Measurements from ENCODE around the gene TTC21A. TPM values are rescaled to one million over a fixed set of nuclear protein-coding genes. Genes with fewer than 3 reads are reported as not detected.

The TTC21A gene
- total RNA-seq, 1 experiment from 2014 or later = 5.6 TPM

DNA sequence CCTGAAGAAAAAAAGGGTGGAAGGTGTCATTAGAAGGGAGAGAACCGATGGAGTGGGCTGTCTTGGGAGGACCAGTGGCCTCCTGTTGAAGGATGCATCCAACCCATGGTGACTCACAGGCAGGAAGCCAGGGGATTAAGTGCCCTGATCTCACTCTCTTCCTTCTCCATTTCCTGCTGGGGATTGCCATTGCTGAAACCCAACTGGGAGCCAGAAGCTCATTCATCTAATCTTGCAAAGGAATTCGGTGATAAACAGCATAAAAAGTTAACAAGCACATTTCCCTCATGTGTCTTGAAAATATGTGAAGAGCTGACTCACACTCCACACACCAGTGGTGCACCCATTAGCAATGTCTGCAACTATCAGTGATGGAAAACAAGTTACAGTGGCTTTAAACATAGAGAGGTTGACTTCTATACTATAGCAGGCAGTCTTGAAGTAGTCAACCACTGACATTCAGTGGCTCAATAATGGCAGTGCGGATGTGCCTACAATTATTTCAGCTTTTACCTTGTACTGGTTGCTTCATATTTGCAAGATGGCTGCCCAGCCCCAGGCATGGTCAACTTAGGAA lies 58.7 kb downstream of the TTC21A start (continued):
- TF ChIP-seq, protein P1, sequence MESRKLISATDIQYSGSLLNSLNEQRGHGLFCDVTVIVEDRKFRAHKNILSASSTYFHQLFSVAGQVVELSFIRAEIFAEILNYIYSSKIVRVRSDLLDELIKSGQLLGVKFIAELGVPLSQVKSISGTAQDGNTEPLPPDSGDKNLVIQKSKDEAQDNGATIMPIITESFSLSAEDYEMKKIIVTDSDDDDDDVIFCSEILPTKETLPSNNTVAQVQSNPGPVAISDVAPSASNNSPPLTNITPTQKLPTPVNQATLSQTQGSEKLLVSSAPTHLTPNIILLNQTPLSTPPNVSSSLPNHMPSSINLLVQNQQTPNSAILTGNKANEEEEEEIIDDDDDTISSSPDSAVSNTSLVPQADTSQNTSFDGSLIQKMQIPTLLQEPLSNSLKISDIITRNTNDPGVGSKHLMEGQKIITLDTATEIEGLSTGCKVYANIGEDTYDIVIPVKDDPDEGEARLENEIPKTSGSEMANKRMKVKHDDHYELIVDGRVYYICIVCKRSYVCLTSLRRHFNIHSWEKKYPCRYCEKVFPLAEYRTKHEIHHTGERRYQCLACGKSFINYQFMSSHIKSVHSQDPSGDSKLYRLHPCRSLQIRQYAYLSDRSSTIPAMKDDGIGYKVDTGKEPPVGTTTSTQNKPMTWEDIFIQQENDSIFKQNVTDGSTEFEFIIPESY (IDR thresholded peaks at IDR 0.05; ENCODE audit: extremely low read depth, insufficient replicate concordance, low read length) = no peak
- TF ChIP-seq JUND (IDR thresholded peaks at IDR 0.05) = 0 out of 2 replicates have a peak, but pooled peaks have one; percentile 37
- no peak for TF ChIP-seq POLR2AphosphoS5 (IDR thresholded peaks at IDR 0.05; ENCODE audit: low read depth, low read length)
- no peak for TF ChIP-seq POLR2A (IDR thresholded peaks at IDR 0.05; ENCODE audit: borderline replicate concordance, extremely low read depth, insufficient read depth, insufficient read length)
- TF ChIP-seq ZFX (IDR thresholded peaks at IDR 0.05) = no peak
- no peak for TF ChIP-seq EGR1 (IDR thresholded peaks at IDR 0.05; ENCODE audit: low read depth)
- no peak for TF ChIP-seq RAD21 (IDR thresholded peaks at IDR 0.05; ENCODE audit: low read depth)
- no peak for TF ChIP-seq TCF7L2 (IDR thresholded peaks at IDR 0.05; ENCODE audit: borderline replicate concordance, extremely low read depth, insufficient read depth, insufficient read length)
- TF ChIP-seq EZH2phosphoT487 (IDR thresholded peaks at IDR 0.05; ENCODE audit: borderline replicate concordance) = no peak
- TF ChIP-seq SP1 (IDR thresholded peaks at IDR 0.05; ENCODE audit: low read depth) = 0 out of 2 replicates have a peak, but pooled peaks have one; percentile 22

DNA sequence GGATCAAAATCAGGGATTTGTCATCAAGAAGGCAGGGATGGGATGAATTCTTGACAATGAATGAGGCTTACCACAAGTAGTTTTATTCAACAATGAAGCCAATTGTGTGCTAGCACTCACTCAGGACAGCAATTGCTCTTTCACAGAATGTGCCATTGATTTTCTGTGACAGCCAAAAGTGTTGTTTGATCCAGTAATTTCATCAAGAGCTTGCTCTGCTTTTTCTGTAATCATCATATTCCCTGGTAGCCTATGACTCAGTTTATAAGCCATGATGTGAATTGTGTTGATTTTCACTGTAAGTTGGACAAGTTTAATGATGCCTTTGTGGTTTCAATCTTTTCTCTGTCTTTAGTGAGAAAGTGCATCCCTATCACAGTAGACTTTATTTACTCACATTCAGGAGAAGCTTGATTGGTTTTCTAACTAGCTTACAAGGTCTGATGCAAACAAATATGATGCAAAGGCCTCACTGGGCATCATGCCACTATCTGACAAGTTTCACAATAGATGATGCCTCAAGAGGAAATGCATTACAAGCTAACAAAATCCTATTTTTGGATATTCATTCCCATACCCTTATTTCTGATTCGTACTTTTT lies 59.6 kb downstream of the TTC21A start:
- no peak overlapping the region for H3K9ac ChIP-seq (ENCODE audit: low read length)
- POLR2A ChIA-PET = interaction anchor here (1.2 kb wide), 1 partner anchor 11 kb away, joined by 4 read pairs; no protein-coding TSS in a partner anchor

More for the DNA sequence above, 59.6 kb downstream of the TTC21A start:
- DNase-seq (ENCODE audit: low read depth, low spot score) (no peak), ATAC-seq (0 out of 2 replicates have a peak, but pooled peaks have one; percentile 9)
- no peak overlapping the region for H2AFZ ChIP-seq (ENCODE audit: low read depth, low read length, poor library complexity, severe bottlenecking)
- TF ChIP-seq TCF7L2 (IDR thresholded peaks at IDR 0.05; ENCODE audit: borderline replicate concordance, extremely low read depth, insufficient read depth, insufficient read length) = no peak
- TF ChIP-seq EGR1 (IDR thresholded peaks at IDR 0.05; ENCODE audit: low read depth) = no peak
- TF ChIP-seq ZFX (IDR thresholded peaks at IDR 0.05) = no peak
- peak; percentile 81 for TF ChIP-seq CEBPB (IDR thresholded peaks at IDR 0.05; ENCODE audit: low read depth)
- no peak overlapping the region for H3K27ac ChIP-seq (ENCODE audit: low read depth, low read length)
- H3K9me3 ChIP-seq (ENCODE audit: control insufficient read depth in 1 of 2, insufficient read depth in 1 of 2, low read depth in 1 of 2, low read length in 2 of 2) = no peaks in the 10 kb centered on the region
- ChIA-PET CTCF (interaction anchor here (1.3 kb wide), 1 partner anchor 121 kb away, joined by 3 read pairs; no protein-coding TSS in a partner anchor), RAD21 (ENCODE audit: low non-redundant PET in 1 of 2, low total read pairs in 2 of 2, uncharacterized antibody in 2 of 2, unreplicated experiment in 2 of 2) (no interaction called here)
- peaks cover 4 to 15% of the 10 kb centered on the region in 2 experiments; a peak in 3 of 4 replicates for H3K4me1 ChIP-seq (ENCODE audit: control insufficient read depth in 1 of 2, insufficient read depth in 2 of 2, low read length in 2 of 2)
- H3K9me2 ChIP-seq (ENCODE audit: insufficient read depth) = no peaks in the 10 kb centered on the region
- H4K20me1 ChIP-seq (ENCODE audit: insufficient read depth) = no peaks in the 10 kb centered on the region
- no peak overlapping the region for H3K4me3 ChIP-seq (replicated peaks in 1 of 2; ENCODE audit: low read depth in 1 of 2, low read length in 2 of 2)
- intact Hi-C loops (cut with micrococcal nuclease) = no loop called here
- no TSS peak for BruUV-seq (replicated peaks)
- no peaks in the 10 kb centered on the region for H3K27me3 ChIP-seq (ENCODE audit: insufficient read depth, low read length)
- no peaks in the 10 kb centered on the region for H3K36me3 ChIP-seq (ENCODE audit: control insufficient read depth in 1 of 2, insufficient read depth in 2 of 2, low read length in 2 of 2)
- no peaks in the 10 kb centered on the region for H3K79me2 ChIP-seq (ENCODE audit: insufficient read depth, low read length)
- H3K4me2 ChIP-seq (ENCODE audit: low read length) = no peak overlapping the region

Measured in HCT116 (cell line).